ENCODE results near the gene RHOBTB1.

The RHOBTB1 gene

DNA sequence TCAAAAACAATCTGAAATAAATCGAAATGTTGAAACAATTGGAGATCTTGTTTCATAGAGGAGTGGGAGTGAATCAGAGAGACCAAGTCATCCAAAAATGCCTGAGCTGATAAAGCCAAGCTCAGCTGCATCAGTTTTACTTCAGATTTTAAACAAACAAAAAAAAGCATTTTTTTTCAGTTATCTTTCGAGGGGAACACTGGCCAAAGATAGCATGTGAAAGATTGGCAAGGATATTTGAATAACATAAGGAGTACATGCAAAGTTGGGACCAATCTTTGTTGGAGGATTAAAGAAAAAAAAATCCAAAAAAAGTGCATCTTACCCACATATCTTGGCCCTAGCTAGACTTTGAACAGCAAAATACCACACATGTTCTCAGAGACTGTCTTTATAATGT lies 47.2 kb downstream of the RHOBTB1 start:
- no peak overlapping the region for H3K4me3 ChIP-seq (ENCODE audit: low read depth, low read length)
- TF ChIP-seq, protein P1, sequence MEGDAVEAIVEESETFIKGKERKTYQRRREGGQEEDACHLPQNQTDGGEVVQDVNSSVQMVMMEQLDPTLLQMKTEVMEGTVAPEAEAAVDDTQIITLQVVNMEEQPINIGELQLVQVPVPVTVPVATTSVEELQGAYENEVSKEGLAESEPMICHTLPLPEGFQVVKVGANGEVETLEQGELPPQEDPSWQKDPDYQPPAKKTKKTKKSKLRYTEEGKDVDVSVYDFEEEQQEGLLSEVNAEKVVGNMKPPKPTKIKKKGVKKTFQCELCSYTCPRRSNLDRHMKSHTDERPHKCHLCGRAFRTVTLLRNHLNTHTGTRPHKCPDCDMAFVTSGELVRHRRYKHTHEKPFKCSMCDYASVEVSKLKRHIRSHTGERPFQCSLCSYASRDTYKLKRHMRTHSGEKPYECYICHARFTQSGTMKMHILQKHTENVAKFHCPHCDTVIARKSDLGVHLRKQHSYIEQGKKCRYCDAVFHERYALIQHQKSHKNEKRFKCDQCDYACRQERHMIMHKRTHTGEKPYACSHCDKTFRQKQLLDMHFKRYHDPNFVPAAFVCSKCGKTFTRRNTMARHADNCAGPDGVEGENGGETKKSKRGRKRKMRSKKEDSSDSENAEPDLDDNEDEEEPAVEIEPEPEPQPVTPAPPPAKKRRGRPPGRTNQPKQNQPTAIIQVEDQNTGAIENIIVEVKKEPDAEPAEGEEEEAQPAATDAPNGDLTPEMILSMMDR (IDR thresholded peaks at IDR 0.05; ENCODE audit: borderline replicate concordance, insufficient read depth, low read depth, low read length), result no peak

DNA sequence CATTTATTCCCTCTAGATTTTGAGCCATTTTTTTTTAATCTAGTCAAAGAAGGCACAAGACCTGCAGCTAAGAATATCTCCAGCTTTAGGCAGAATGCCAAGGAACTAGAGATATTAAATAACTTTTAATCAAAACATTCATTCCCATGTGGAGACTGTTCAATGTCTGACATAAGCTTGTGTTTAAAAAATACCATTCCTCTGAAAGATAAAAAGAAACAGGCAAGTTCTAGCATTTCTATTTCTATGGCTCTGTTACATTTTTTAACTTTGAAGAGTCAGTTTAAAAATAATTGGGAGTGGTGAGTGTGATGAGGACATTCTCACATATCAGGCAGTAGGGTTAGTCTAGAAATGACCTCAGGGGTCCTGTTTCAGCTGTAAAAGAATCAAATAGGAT lies 48.0 kb downstream of the RHOBTB1 start:
- TF ChIP-seq, protein P1 (IDR thresholded peaks at IDR 0.05; ENCODE audit: borderline replicate concordance, insufficient read depth, low read depth, low read length), result no peak

DNA sequence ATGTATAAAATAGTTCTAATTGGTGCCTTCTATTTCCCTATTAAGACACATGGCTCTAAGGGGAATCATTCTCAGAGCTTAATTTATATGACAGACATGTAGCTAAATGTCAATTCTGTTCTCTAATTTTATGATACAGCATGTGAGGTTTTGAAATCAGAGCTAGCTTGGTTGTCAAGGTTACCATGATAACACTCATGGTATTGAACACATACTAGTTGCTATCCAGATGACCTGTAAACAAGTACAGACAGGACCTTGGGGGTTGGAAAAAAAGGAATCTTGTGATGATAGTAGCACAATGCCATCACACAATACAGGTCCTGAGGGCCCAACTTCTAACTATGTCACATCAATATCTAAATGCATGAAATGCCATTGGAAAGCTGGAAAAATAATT lies 49.2 kb downstream of the RHOBTB1 start:
- no peak overlapping the region for H3K4me3 ChIP-seq (ENCODE audit: low read depth, low read length)
- TF ChIP-seq, protein P1 (IDR thresholded peaks at IDR 0.05; ENCODE audit: borderline replicate concordance, insufficient read depth, low read depth, low read length), result no peak

More for the DNA sequence above, 48.0 kb downstream of the RHOBTB1 start:
- no peak overlapping the region for H3K4me3 ChIP-seq (ENCODE audit: low read depth, low read length)

DNA sequence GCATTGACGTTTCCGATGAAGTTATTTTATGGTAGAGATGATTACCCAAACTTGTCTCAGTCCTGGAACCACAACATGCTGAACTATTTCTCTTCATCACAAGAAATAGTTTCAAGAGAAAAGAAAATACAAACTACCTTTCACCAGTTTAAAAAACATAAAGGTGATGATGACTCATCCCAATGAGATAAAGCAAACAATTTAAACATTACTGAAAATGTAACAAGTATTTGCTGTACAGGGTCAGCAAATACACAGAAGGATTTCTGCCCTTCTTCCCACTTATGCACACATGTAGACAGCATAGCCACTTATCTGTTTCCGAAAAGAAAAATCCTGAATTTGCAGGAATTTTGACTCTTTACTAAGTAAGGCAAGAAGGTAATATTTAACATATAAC lies 50.8 kb downstream of the RHOBTB1 start:
- no peak overlapping the region for H3K4me3 ChIP-seq (ENCODE audit: low read depth, low read length)
- TF ChIP-seq, protein P1 (IDR thresholded peaks at IDR 0.05; ENCODE audit: borderline replicate concordance, insufficient read depth, low read depth, low read length), result no peak

DNA sequence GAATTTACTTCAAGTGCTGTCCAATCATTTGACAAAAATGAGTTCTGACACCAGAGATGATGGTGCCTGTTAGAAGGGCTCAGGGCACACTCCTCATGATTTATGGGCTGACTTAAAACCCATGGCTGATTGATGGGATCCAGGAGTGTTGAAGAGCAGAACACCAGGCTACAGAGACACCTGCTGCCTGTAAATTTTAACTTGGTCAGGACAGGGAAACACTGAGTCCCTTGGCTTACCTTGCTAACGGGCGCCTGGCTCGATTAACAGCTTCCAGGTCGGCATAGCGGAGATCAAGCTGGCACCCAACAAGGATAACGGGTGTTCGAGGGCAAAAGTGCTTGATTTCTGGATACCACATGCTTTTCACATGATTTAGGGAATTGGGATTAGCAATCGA lies 51.4 kb downstream of the RHOBTB1 start:
- H3K4me3 ChIP-seq (ENCODE audit: low read depth, low read length), result no peak overlapping the region
- TF ChIP-seq, protein P1 (IDR thresholded peaks at IDR 0.05; ENCODE audit: borderline replicate concordance, insufficient read depth, low read depth, low read length), result no peak

DNA sequence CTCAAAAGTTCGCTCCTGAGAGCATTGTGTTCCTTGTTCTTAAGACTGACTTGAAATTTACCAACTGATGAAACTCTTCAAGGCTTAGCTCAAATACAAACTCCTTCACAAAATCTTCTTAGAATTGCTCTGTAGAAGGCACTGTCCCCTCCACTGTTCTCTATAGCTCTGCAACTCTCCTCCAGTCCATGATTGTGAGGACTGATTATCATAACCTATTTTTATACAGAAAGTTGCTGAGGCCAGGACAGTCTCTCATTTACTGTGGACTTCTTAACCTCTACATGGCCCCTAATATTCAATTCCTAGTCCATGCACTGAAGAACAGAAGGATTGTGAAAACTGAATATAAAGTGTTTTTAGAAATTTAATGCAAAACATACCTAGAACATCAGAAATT lies 53.2 kb downstream of the RHOBTB1 start:
- H3K4me3 ChIP-seq (ENCODE audit: low read depth, low read length), result no peak overlapping the region
- TF ChIP-seq, protein P1 (IDR thresholded peaks at IDR 0.05; ENCODE audit: borderline replicate concordance, insufficient read depth, low read depth, low read length), result no peak

DNA sequence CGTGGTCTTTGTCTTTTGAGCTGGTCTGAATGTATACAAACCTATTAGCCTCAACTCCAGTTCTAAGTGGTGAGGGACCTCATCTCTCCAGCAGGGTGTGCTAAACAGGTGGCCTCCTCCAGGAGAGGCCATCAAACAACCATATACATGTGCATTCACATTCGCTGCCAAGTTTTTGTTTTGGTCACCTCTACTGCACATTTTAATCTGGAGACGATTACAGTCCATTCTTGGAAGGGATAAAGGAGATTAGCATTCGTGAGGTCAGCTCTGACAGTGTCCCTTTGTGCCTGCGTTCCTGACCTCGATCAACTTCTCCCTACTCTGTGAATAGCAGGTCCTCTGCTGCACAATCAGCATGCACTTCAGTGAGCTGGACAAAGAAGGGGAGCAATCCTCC lies 60.8 kb downstream of the RHOBTB1 start:
- TF ChIP-seq, protein P1 (IDR thresholded peaks at IDR 0.05; ENCODE audit: borderline replicate concordance, insufficient read depth, low read depth, low read length), result peak; percentile 44; the same call in 1 of the 2 replicates
- no peak overlapping the region for H3K4me3 ChIP-seq (ENCODE audit: low read depth, low read length)

Data from GM12875 (cell line).